Measurements from ENCODE around the gene ARFGAP3. TPM values are rescaled to one million over a fixed set of nuclear protein-coding genes. Genes with fewer than 3 reads are reported as not detected.

Gene ARFGAP3
- total RNA-seq, 1 donor from 2014 or later = 62.0 TPM

GRCh38 chr22:42883121-42883520, 26.0 kb upstream of the ARFGAP3 start:
- H3K4me3 ChIP-seq (ENCODE audit: low read depth, low read length) = no peak overlapping the region
- H3K36me3 ChIP-seq (ENCODE audit: control insufficient read depth, insufficient read depth, low read length) = peaks cover 8% of the 10 kb centered on the region
- no peak for TF ChIP-seq CTCF (IDR thresholded peaks at IDR 0.05; ENCODE audit: insufficient read depth, low read length, poor library complexity, severe bottlenecking)
- DNase-seq (ENCODE audit: low read depth) = no peak
- no peaks in the 10 kb centered on the region for H3K27me3 ChIP-seq (ENCODE audit: control insufficient read depth, insufficient read depth, low read length)

- TF ChIP-seq CTCF (IDR thresholded peaks at IDR 0.05; ENCODE audit: insufficient read depth, low read length, poor library complexity, severe bottlenecking) = no peak
- Histone ChIP-seq H3K36me3 (ENCODE audit: control insufficient read depth, insufficient read depth, low read length) (peaks cover 7% of the 10 kb centered on the region), H3K4me3 (ENCODE audit: low read depth, low read length) (no peak overlapping the region), H3K27me3 (ENCODE audit: control insufficient read depth, insufficient read depth, low read length) (no peaks in the 10 kb centered on the region)
- no peak for DNase-seq (ENCODE audit: low read depth)
Observed at GRCh38 chr22:42881982-42882656, 25.0 kb upstream of the ARFGAP3 start.

GRCh38 chr22:42881298-42881697, 24.2 kb upstream of the ARFGAP3 start:
- Histone ChIP-seq H3K27me3 (ENCODE audit: control insufficient read depth, insufficient read depth, low read length) (no peaks in the 10 kb centered on the region), H3K4me3 (ENCODE audit: low read depth, low read length) (no peak overlapping the region), H3K36me3 (ENCODE audit: control insufficient read depth, insufficient read depth, low read length) (peaks cover 8% of the 10 kb centered on the region)
- no peak for DNase-seq (ENCODE audit: low read depth)
- TF ChIP-seq CTCF (IDR thresholded peaks at IDR 0.05; ENCODE audit: insufficient read depth, low read length, poor library complexity, severe bottlenecking) = no peak

- peak; percentile 9 for TF ChIP-seq CTCF (IDR thresholded peaks at IDR 0.05; ENCODE audit: insufficient read depth, low read length, poor library complexity, severe bottlenecking)
- no peak for DNase-seq (ENCODE audit: low read depth)
- no peak overlapping the region for H3K4me3 ChIP-seq (ENCODE audit: low read depth, low read length)
- no peaks in the 10 kb centered on the region for H3K27me3 ChIP-seq (ENCODE audit: control insufficient read depth, insufficient read depth, low read length)
- H3K36me3 ChIP-seq (ENCODE audit: control insufficient read depth, insufficient read depth, low read length) = peaks cover 11% of the 10 kb centered on the region
Observed at GRCh38 chr22:42880815-42881214, 23.7 kb upstream of the ARFGAP3 start.

- H3K36me3 ChIP-seq (ENCODE audit: control insufficient read depth, insufficient read depth, low read length) = peaks cover 11% of the 10 kb centered on the region
Observed at GRCh38 chr22:42879371-42880021, 22.4 kb upstream of the ARFGAP3 start.

More at GRCh38 chr22:42879371-42880021, 22.4 kb upstream of the ARFGAP3 start:
- no peak for TF ChIP-seq CTCF (IDR thresholded peaks at IDR 0.05; ENCODE audit: insufficient read depth, low read length, poor library complexity, severe bottlenecking)
- no peaks in the 10 kb centered on the region for H3K27me3 ChIP-seq (ENCODE audit: control insufficient read depth, insufficient read depth, low read length)
- DNase-seq (ENCODE audit: low read depth) = no peak
- H3K4me3 ChIP-seq (ENCODE audit: low read depth, low read length) = no peak overlapping the region
